Muscle of arm (tissue), 12 donors: ENCODE data around the gene CCDC102B. TPM values are rescaled to one million over a fixed set of nuclear protein-coding genes. Genes with fewer than 3 reads are reported as not detected.
"Not testable (repeated sequence)": the region's sequence is repeated elsewhere in the genome, so short reads cannot be mapped to it uniquely, and the experiment has no call there.

Source experiments
- DNase-seq: peaks from one replicate; pipeline ENCODE4 v3.0.0-alpha.2; 2013
- polyA plus RNA-seq, 12 donors: library from polyadenylated mRNA; unstranded; fragments of 120-200 nt; gene quantifications; one replicate each; pipeline ENCODE4 v1.2.1, GENCODE V29; 2013; ENCODE audit not compliant: insufficient read length in 12 of 12

The CCDC102B gene
- polyA plus RNA-seq, 12 donors: 10.8 to 25.0 (median 13.8) TPM; not detected in 1

DNA sequence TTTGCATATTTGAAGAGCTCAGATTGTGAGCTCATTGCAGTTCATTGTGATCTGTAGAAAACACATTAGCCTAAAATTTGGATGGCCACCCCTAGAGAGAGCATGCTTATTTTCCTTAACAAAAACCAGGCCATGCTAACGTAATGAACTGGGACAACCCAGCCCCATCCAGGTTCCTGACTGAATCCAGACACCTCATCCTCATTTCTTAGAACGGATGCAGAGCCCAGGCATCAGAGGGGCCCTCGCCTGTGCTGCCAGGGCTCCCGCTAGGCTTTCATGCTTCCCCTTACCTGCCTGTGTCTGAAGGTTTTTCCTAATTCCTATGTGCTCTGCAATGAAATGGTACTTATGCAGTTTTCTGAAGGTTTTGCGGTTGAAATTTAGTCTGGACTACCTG is 171.1 kb downstream of the CCDC102B start:
- DNase-seq: no peak

DNA sequence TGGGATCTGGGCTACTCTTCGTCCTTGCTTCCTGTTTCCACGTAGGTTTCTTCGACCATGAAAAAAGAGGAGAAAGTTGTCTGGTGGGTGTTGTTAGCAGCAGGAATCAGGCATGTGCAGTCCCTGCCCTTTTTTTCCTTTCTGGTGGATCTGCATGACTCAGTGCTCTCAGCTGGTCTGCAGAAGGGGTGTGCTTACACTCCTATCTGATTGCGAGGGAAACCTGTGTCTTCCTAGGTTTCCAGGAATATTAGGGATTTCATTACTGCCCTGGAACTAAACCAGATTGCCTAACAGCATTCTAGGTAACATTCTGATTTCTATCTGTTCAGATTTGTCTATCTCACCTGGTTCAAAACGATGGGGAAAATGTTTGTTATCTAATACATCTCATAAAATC is 174.3 kb downstream of the CCDC102B start:
- DNase-seq: no peak

DNA sequence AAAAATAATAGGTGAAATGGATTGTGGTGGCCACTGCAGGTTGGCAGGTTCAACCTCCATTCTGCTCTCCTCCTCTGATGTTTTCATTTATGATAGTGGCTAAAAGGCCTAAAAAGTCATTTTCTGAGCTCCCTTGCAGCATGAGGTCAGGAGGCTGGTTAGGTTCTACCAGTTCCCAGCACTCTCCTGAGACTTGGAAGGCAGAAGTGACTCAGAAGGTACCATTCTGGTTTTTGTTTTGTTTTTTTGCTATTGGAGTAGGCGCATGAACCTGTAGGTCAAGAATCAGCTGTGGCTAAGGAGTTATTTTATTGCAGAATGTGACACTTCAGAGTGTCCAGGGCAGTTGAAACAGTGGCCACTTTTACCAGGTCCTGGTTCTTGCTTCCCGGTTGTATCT is 181.9 kb downstream of the CCDC102B start:
- no peak for DNase-seq

DNA sequence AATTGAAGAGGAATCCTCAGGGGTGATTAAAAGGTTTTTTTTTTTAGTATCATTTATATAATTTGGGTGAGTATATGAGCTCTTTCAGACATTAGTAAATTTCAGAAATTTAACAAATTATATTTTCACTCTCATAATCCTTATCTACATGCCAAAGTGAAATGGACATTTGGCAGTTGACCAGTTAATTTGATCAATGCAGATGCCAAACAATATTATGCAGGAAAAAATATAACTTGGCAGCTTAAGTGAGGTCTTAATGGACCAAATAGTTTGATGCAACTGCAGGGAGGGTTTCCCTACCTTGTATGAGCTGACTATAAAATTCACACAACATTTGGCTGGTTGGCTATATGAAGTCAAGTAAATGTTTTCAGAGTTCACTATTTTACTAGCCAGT is 185.2 kb downstream of the CCDC102B start:
- DNase-seq: no peak

DNA sequence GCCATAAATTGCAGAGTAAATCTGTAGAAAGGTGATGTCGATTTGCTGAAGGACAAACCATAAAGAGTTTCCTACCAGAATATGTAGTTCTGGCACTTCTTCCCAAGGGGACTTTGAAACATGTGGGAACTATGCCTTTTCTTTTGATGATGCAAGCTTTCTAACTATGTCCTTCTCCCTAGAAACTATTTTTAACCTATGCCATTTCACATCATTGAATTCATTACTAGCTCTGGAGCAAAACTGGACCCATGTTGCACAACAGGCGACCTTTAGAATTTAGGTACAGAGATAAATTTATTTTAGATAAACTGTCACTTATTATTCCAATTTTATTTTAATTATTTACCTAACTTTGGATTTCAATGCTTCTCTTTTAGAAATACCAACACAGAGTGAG is 186.5 kb downstream of the CCDC102B start:
- DNase-seq: no peak

DNA sequence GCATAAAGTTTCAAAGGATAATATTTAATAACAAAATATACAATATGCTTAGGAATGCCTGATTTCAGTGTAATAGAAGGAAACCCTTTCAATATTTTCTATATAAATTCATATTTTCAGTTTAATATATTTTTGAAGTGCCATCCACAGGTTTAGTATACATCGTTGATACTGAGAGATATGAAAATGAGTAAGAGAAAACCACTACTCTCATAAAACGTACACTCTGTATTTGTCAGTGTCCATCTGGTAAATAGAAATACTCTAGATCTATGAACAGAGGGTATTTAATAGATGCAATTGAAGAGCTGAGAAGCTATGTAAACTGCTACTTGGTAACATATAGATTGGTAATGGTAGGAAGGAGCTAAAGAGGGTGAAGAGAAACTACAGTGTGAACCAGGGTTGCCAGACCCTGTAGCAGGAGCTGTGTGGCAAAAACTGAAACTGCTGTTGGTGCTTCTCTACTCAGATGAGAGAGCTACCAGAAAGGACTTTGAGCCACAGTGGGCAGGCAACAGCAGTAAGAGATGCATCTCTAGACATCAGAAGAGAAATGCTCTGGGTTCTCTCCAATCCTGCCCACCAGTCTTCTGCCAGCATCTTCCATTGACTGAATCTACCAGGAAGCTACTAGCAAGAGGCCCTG is 187.4 kb downstream of the CCDC102B start:
- no peak for DNase-seq

DNA sequence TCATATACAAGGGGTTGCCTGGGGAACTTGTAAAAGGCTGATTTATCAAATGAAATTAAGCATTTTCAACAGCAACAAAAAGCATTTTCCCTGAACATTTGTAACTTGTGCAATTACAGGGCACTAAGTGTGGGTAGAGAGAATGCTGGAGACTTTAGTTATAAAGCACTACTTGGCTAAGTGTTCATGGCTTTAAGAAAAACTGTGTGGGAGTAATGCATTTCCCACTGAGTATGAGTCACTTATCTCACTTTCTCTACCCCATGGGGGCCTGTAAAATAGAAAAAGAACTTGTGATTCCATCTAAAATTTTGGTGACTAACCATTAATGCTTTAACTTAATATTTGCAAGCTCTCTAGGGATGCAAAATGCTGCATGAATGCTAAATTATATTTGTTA is 193.4 kb downstream of the CCDC102B start:
- DNase-seq: no peak

DNA sequence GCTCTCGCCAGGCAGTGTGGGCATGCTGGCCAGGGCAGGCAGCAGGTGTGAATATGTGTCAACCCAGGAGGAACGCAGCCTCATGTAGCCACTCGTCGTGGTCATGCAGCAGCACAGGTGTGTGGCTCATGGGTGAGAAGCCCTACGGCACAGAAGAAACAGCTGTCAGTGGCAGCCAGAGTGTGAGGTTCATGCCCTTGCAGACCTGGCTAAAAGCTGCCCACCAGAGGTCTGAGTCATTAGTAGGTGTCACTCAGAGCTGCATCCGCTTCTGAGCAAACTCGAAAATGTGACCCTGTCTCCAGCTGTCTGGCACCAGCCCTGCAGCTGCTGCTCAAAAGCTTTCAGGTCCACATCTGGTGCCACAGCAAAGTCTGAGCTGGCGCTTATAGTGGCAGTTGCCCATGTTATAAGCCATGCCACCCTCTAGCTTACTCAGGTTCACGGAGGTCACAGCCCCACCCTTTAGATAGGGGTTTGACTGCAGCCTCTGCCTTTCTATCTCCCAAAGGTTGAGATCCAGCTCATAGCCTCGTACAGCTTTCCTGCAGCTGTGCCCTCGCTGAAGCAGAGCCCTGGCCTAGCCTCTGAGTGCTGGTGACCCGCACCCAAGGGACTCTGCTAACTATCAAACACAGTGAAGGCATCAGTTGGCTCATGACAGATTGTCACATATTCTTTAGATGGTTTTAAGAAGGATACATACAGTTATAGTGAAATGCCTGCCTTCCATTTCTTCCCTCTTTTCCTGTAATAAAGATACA is 195.0 kb downstream of the CCDC102B start:
- no peak for DNase-seq

DNA sequence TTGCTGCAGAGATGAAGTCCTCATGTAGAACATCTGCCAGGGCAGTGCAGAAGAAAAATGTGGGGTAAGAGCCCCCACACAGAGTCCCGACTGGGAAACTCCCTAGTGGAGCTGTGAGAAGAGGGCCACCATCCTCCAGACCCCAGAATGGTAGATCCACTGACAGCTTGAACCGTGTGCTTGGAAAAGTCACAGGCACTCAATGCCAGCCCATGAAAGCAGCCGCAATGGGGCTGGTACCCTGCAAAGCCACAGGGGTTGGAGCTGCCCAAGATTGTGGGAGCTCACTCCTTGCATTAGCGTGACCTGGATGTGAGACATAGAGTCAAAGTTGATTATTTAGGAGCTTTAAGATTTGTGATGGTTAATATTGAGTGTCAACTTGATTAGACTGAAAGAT is 197.8 kb downstream of the CCDC102B start:
- DNase-seq: no peak

DNA sequence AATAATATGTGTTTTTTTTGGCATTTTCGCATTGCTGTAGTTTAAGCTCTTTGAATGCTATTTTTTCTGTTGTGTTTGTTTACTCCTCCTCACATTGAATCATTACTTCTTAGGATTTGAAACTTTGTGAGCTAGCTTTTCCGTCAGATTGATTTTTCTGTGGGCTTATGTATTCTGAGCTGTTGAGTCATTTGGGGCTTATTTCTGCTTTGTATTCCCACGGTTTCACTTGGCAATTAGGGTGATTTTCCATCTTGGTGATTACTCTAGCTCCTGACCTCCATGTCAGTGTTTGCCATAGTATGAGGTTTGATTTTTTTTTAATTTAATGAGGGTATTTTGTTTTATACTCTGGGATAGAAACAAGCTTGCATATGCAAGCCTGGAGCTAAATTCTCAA is 200.0 kb downstream of the CCDC102B start:
- DNase-seq: no peak

DNA sequence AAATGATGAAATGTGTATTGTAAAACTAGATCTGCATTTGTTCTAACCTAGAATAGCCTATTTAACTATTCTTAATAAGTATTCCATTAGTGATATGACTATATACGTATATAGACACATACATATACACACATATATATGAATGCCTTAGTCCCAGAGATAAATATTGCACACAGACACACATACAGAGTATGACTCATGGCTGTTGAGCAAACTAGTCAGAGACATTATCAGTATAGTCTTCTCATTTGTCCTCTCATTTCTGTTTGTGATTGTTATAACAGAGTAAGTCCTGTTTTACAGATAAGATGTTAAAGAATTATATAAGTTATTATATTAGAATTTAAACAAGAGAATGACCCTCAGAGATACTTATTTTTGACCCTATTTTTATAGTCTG is 202.5 kb downstream of the CCDC102B start:
- DNase-seq: no peak

DNA sequence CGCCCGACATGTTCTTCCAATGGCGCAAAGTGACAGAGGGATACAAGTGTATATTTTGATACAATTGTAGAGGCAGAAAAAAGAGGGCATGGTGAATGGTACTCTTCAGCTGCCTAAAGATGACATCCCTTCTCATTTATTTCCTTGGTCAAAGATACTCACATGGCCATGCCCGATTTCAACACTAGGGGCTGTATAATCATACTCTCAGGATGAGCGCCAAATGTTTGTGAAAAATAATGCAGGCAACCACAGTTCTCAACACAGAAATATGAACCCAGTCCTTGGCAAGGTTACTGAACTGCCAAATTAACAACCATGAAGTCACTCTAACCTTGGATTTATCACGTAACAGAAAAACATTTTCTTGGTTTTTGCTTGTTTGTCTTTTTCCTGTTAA is 204.4 kb downstream of the CCDC102B start:
- no peak for DNase-seq

DNA sequence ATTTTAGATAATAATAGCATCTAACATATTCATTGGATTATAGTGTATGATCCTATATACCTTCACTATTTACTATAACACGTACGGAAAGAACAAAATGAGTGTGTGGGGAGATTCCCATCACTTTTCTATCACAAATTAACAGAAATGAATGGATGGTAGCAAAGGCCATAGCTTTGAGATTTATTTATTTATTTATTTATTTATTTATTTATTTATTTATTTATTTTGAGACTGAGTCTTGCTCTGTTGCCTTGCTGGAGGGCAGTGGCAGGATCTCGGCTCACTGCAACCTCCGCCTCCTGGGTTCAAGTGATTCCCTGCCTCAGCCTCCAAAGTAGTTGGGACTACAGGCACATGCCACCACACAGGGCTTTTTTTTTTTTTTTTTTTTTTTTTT is 208.3 kb downstream of the CCDC102B start:
- DNase-seq: not testable (repeated sequence)

DNA sequence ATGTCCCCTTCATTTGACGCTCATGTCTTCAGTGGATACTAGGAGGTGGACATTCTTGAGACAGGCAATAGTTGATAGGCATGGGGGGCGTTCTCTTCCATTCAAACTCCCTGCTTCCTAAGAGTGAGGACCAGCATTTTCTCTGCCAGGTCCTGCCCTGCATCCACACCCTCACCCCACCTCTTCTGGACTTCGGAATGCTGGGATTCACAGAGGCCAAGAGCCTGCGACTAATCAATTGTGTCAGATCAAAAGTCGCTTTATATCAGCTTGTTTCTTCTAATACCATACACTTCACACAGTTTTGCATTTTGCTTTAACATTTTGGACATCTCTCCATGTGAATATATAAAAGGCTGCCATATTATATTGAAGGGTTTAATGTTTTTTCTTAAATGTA is 210.7 kb downstream of the CCDC102B start:
- DNase-seq: no peak

DNA sequence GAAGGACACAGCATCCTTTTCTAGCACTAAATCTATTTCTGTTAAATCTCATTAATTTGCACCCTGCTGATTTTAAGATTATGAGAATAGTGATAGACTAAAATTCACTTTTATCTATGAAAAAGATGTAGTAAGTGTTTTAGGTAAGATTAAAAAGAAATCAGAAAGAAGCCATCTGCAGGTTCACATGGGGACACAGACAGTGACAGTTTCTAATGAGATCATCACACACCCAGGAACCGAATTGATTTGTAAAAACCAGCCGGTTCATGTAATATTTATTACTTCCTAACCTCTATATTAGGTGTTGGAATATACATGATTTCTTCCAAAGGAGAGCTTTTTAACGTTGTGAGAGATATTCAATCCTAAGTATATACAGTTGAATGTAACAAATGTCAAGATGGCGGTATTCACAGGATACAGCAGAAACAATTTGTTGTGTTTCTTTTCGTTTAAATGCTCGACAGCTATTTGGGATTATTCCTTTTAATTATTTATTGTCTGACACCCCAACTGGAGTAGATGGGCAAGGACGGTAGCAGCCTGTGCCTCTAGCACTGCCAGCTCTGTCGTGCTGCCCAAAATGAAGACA is 223.4 kb downstream of the CCDC102B start:
- DNase-seq: no peak

DNA sequence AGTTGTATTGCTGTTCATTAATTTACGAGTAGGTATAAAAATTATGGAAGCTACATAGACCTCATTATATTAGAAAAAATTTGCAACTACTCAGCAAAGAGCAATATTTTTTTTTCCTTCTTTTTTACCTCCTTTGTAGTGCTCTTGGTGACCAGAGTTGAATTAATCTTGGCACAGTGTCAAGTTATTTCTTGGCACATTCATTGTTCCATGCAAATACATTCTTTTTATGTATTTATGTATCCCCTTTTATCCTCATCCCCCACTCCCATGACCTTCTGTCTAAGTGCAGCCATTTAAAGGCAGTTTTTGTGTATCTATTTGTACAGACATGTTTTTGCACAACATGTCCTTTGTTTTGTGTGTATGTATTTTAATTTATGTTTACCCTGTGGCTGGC is 224.5 kb downstream of the CCDC102B start:
- DNase-seq: no peak

DNA sequence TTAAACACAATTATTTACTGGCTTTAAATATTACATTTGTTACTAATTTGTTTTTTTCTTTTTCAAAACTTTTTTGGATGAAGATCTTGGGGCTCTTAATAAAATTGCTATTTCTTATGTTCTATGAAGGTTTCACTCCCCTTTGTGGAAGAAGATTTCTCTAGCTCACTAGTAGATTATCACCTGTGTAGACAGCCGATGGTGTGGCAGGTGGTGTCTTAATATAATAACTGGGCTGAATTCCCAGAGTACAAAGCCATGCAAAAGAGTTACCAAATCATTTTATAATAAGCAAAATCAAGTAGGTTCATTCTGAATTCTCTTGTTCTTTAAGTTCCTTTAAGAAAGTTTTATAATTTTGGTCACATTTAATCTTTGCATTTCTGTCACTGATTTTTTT is 233.7 kb downstream of the CCDC102B start:
- DNase-seq: no peak

DNA sequence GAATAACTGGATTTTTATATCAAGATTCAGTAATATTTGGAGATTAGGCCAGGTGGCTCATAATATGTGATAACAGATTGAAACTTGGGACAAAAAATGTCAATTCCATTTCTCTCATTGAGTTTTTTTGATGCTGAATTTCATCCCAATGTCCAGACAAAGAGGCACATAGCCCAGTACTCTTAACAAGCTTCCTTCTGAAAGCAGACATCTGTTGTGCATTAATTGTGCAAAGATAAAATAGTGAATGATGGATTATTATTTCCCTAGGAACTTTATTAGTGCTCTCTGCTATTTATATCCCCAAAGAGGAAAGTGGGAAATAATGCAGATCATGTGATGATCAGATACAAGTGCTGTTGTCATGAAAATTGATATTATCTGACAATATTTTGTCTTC is 234.1 kb downstream of the CCDC102B start:
- peak; percentile 7 for DNase-seq

DNA sequence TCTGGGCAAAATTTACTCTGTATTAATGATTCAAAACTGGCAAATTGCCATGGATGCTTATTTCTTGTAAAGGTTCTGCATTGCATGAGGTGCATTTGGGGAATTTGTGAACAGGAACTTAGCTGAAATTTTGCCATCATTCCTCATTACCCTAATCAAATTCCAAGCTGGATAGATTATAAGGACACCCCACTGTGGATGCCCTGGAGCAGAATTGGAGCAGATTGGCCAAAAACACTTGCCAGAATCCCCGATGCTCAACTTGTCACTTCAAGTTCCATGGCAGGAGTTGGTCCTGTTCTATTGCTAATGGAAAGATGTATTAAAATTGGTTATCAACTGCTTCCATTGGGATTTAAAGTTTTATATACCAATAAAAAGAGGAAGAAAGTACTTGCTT is 237.9 kb downstream of the CCDC102B start:
- DNase-seq: no peak

DNA sequence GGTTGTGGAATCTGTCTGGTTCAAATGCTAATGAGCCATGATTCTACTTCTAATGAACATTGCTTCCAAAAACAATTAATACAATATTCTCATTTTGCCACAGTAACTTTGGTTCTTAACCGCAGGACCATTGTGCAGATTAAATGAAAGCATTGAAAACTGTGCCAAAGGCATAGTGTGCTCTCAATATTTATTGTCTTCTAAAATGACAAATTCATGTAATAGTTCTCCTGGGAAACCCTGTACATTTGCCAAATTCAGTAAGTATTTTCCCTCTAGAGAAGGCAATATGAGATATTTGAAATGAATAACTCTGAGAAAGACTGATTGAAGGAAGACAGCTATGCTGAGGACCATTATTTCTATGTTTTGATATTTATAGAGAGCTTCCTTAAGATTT is 246.3 kb downstream of the CCDC102B start:
- no peak for DNase-seq

DNA sequence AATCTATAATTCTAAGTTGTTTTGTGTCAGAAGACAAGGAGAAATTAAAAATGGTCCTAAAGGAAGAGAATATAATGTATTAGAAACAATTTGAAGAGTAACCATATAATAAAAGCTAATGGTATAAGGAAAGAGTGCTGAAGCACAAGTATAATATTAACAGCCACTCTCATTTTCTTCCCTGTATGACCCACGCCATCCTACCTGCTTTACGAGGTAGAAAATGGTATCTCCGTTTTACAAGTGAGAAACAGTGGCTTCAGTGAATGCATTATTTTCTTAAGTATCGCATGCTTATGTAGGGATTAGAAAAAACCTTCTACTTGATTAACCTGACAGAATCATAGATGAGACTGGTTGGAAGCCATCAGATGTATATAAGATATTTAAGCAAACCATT is 266.2 kb downstream of the CCDC102B start:
- DNase-seq: no peak

DNA sequence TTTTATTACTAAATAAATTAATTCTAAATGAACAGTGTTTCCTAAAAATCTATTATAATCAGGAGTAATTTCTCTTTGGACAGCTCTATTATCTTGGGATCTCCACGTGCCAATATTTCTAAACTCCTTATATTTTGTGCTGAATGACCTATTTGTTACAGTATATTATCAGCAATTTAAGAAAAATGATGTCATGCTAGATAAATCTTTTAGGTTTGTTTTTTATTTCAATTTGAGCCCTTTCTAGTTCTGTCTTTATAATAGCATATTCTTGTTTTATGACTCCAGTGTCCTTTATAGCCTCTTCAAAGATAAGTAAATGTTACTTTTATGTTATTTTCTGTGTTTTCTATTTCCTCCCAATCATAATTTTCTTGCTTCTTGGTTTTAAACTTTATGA is 269.2 kb downstream of the CCDC102B start:
- DNase-seq: no peak

DNA sequence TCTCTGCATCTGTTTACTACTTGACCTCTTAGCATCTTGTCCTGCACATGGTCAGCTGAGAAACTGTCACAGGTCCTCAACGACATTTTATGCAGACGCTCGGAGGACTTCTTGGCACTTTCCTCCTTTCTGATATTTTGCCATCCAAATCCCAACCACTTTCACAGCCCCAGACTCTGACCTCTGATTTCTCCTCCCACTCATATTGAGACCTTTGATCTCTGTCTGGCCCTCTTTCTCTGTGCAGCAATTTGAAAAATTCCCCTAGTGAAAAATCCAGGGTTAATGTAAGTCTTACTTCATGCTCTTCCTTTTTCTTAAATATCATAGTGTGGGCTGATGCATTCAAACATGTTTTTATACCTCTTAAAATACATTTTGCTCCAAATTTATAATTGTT is 273.8 kb downstream of the CCDC102B start:
- DNase-seq: no peak
